T follicular helper cell (primary cell): ENCODE measurements around the gene C1orf50.
A peak's percentile ranks its signal among the peaks of the same experiment; 100 is the strongest.
"Not testable (repeated sequence)": the region's sequence is repeated elsewhere in the genome, so short reads cannot be mapped to it uniquely, and the experiment has no call there.

Source experiments
- DNase-seq: peaks from one replicate; pipeline ENCODE4 v3.0.0-alpha.2; 2020; ENCODE audit warnings: low read depth
- total RNA-seq, 2 experiments: gene quantifications; one replicate each; lab custom pipeline; 2026; lab: John Stamatoyannopoulos, UW

The C1orf50 gene
- total RNA-seq, result 7.6 to 11.6 reads per million in 2 experiments

GRCh38 chr1:42766741-42767509 is at the start of gene C1orf50, which contains the start of gene P3H1:
C1orf50 (plus strand) TSS chr1:42767249; CDS start chr1:42767312, 63 bp downstream.
P3H1 (minus strand) TSS chr1:42767028; CDS start chr1:42766971, 57 bp downstream.
- DNase-seq, result peak; percentile 100

GRCh38 chr1:42720868-42721267 is 46.2 kb upstream of the C1orf50 start:
- DNase-seq, result no peak

- no peak for DNase-seq
These were observed 45.1 kb upstream of the C1orf50 start for GRCh38 chr1:42721926-42722325.

GRCh38 chr1:42722403-42722802 is 44.6 kb upstream of the C1orf50 start:
- DNase-seq, result not testable (repeated sequence)

- DNase-seq, result no peak
These were observed 43.5 kb upstream of the C1orf50 start for GRCh38 chr1:42723511-42723910.

- DNase-seq, result not testable (repeated sequence)
These were observed 41.2 kb upstream of the C1orf50 start for GRCh38 chr1:42725820-42726219.

- no peak for DNase-seq
These were observed 37.0 kb upstream of the C1orf50 start for GRCh38 chr1:42730002-42730401.

- no peak for DNase-seq
These were observed 36.1 kb upstream of the C1orf50 start for GRCh38 chr1:42730988-42731387.

- no peak for DNase-seq
These were observed 35.5 kb upstream of the C1orf50 start for GRCh38 chr1:42731585-42731984.

- DNase-seq, result no peak
These were observed 34.8 kb upstream of the C1orf50 start for GRCh38 chr1:42732126-42732680.

GRCh38 chr1:42733415-42734200 is 33.4 kb upstream of the C1orf50 start:
- no peak for DNase-seq

- no peak for DNase-seq
These were observed 32.6 kb upstream of the C1orf50 start for GRCh38 chr1:42734201-42735035.

GRCh38 chr1:42735056-42735455 is 32.0 kb upstream of the C1orf50 start:
- DNase-seq, result no peak

- no peak for DNase-seq
These were observed 31.5 kb upstream of the C1orf50 start for GRCh38 chr1:42735477-42736105.

- no peak for DNase-seq
These were observed 30.9 kb upstream of the C1orf50 start for GRCh38 chr1:42736152-42736551.

GRCh38 chr1:42736571-42737200 is 30.4 kb upstream of the C1orf50 start:
- no peak for DNase-seq

- DNase-seq, result no peak
These were observed 29.8 kb upstream of the C1orf50 start for GRCh38 chr1:42737257-42737656.

- no peak for DNase-seq
These were observed 28.9 kb upstream of the C1orf50 start for GRCh38 chr1:42737986-42738677.

GRCh38 chr1:42738678-42739226 is 28.3 kb upstream of the C1orf50 start:
- no peak for DNase-seq
